Stimulated activated memory B cell treated with anti-CD40 and anti-IgM and Interleukin-4, amounts not matched to agents 10 μg/mL and 1 μg/mL and 100 μg/mL, for 72 hours (primary cell): Measurements from ENCODE around the gene PDCD7.
"Not testable (repeated sequence)": the region's sequence is repeated elsewhere in the genome, so short reads cannot be mapped to it uniquely, and the experiment has no call there.

Experiments used
- ATAC-seq: fragments of 150-1000 bp; cut with Tn5 transposase; 2 replicates; pipeline ENCODE4 v1.10.0; 2021
- H3K27ac Mint-ChIP-seq: one replicate; pipeline ENCODE4 v1.8.0; 2022; ENCODE audit warnings: mild to moderate bottlenecking, mixed read lengths
- H3K27me3 Mint-ChIP-seq: one replicate; pipeline ENCODE4 v1.8.0; 2022; ENCODE audit warnings: mixed read lengths
- H3K36me3 Mint-ChIP-seq: one replicate; pipeline ENCODE4 v1.8.0; 2022; ENCODE audit warnings: mixed read lengths
- H3K4me1 Mint-ChIP-seq: one replicate; pipeline ENCODE4 v1.8.0; 2022; ENCODE audit warnings: mixed read lengths
- H3K4me3 Mint-ChIP-seq: one replicate; pipeline ENCODE4 v1.8.0; 2022; ENCODE audit warnings: mild to moderate bottlenecking, moderate library complexity, mixed read lengths
- H3K9me3 Mint-ChIP-seq: one replicate; pipeline ENCODE4 v1.8.0; 2022; ENCODE audit warnings: mixed read lengths

The PDCD7 gene

GRCh38 chr15:65076486-65077290, 56.9 kb downstream of the PDCD7 start, which contains the start of gene KBTBD13:
KBTBD13 (plus strand) TSS chr15:65076746; CDS start chr15:65076816, 70 bp downstream.
- ATAC-seq: no peak

GRCh38 chr15:65075607-65076395, 57.8 kb downstream of the PDCD7 start:
- peaks cover 43% of the 10 kb centered on the region for H3K27me3 Mint-ChIP-seq
- H3K27ac Mint-ChIP-seq, ATAC-seq, H3K36me3 Mint-ChIP-seq, H3K4me1 Mint-ChIP-seq, H3K4me3 Mint-ChIP-seq, H3K9me3 Mint-ChIP-seq: not testable (repeated sequence)

More at GRCh38 chr15:65076486-65077290, 56.9 kb downstream of the PDCD7 start, which contains the start of gene KBTBD13:
- H3K9me3 Mint-ChIP-seq: no peaks in the 10 kb centered on the region
- no peaks in the 10 kb centered on the region for H3K36me3 Mint-ChIP-seq
- H3K27ac Mint-ChIP-seq: no peak within 1 kb of the TSS
- H3K4me1 Mint-ChIP-seq: peaks cover 10% of the 10 kb centered on the region
- H3K27me3 Mint-ChIP-seq: peaks cover 48% of the 10 kb centered on the region
- no peak within 1 kb of the TSS for H3K4me3 Mint-ChIP-seq

- not testable (repeated sequence) for H3K4me3 Mint-ChIP-seq, H3K27ac Mint-ChIP-seq
Measured at GRCh38 chr15:65074946-65075345, 58.7 kb downstream of the PDCD7 start.

GRCh38 chr15:65072617-65073016, 61.0 kb downstream of the PDCD7 start:
- Mint-ChIP-seq H3K36me3 (no peaks in the 10 kb centered on the region), H3K4me3 (no peak overlapping the region), H3K27ac (no peak overlapping the region), H3K27me3 (peaks cover 34% of the 10 kb centered on the region), H3K9me3 (no peaks in the 10 kb centered on the region), H3K4me1 (peaks cover under 1% of the 10 kb centered on the region)
- ATAC-seq: no peak

More at GRCh38 chr15:65074946-65075345, 58.7 kb downstream of the PDCD7 start:
- not testable (repeated sequence) for H3K36me3 Mint-ChIP-seq, H3K9me3 Mint-ChIP-seq, H3K4me1 Mint-ChIP-seq, ATAC-seq
- peaks cover 43% of the 10 kb centered on the region for H3K27me3 Mint-ChIP-seq

GRCh38 chr15:65072027-65072426, 61.6 kb downstream of the PDCD7 start:
- H3K27me3 Mint-ChIP-seq: peaks cover 37% of the 10 kb centered on the region
- H3K4me1 Mint-ChIP-seq: peaks cover 5% of the 10 kb centered on the region
- H3K27ac Mint-ChIP-seq: no peak overlapping the region
- H3K36me3 Mint-ChIP-seq: no peaks in the 10 kb centered on the region
- H3K9me3 Mint-ChIP-seq: no peaks in the 10 kb centered on the region
- H3K4me3 Mint-ChIP-seq: no peak overlapping the region
- no peak for ATAC-seq

GRCh38 chr15:65071381-65071811, 62.2 kb downstream of the PDCD7 start:
- H3K4me3 Mint-ChIP-seq: no peak overlapping the region
- ATAC-seq: peak; percentile 19
- H3K27me3 Mint-ChIP-seq: peaks cover 38% of the 10 kb centered on the region
- H3K9me3 Mint-ChIP-seq: no peaks in the 10 kb centered on the region
- no peaks in the 10 kb centered on the region for H3K36me3 Mint-ChIP-seq
- no peak overlapping the region for H3K27ac Mint-ChIP-seq
- peaks cover 7% of the 10 kb centered on the region for H3K4me1 Mint-ChIP-seq

GRCh38 chr15:65069779-65070546, 63.6 kb downstream of the PDCD7 start:
- Mint-ChIP-seq H3K27me3 (peaks cover 37% of the 10 kb centered on the region), H3K9me3 (no peaks in the 10 kb centered on the region)

GRCh38 chr15:65069179-65069578, 64.4 kb downstream of the PDCD7 start:
- Mint-ChIP-seq H3K4me1 (peaks cover 7% of the 10 kb centered on the region), H3K27ac (no peak overlapping the region), H3K9me3 (no peaks in the 10 kb centered on the region), H3K36me3 (no peaks in the 10 kb centered on the region), H3K4me3 (no peak overlapping the region), H3K27me3 (peaks cover 36% of the 10 kb centered on the region)
- no peak for ATAC-seq

More at GRCh38 chr15:65069779-65070546, 63.6 kb downstream of the PDCD7 start:
- no peak for ATAC-seq
- no peak overlapping the region for H3K27ac Mint-ChIP-seq
- no peaks in the 10 kb centered on the region for H3K36me3 Mint-ChIP-seq
- H3K4me3 Mint-ChIP-seq: no peak overlapping the region
- peaks cover 7% of the 10 kb centered on the region for H3K4me1 Mint-ChIP-seq

- no peak for ATAC-seq
Measured at GRCh38 chr15:65068403-65068788, 65.2 kb downstream of the PDCD7 start.

GRCh38 chr15:65067645-65068402, 65.8 kb downstream of the PDCD7 start, which contains the start of gene RASL12:
RASL12 (minus strand) TSS chr15:65067991; CDS start chr15:65067835, 156 bp downstream.
- ATAC-seq: peak; percentile 53
- H3K27me3 Mint-ChIP-seq: peaks cover 44% of the 10 kb centered on the region
- H3K36me3 Mint-ChIP-seq: no peaks in the 10 kb centered on the region
- H3K9me3 Mint-ChIP-seq: no peaks in the 10 kb centered on the region
- H3K4me3 Mint-ChIP-seq: peak within 1 kb of the TSS; percentile 27
- H3K27ac Mint-ChIP-seq: no peak within 1 kb of the TSS
- peaks cover 7% of the 10 kb centered on the region for H3K4me1 Mint-ChIP-seq

More at GRCh38 chr15:65068403-65068788, 65.2 kb downstream of the PDCD7 start:
- H3K4me1 Mint-ChIP-seq: peaks cover 7% of the 10 kb centered on the region
- no peak overlapping the region for H3K27ac Mint-ChIP-seq
- H3K36me3 Mint-ChIP-seq: no peaks in the 10 kb centered on the region
- H3K9me3 Mint-ChIP-seq: no peaks in the 10 kb centered on the region
- peaks cover 39% of the 10 kb centered on the region for H3K27me3 Mint-ChIP-seq
- H3K4me3 Mint-ChIP-seq: no peak overlapping the region
